ENCODE measurements around the gene SLC9C1.

SLC9C1 gene

DNA sequence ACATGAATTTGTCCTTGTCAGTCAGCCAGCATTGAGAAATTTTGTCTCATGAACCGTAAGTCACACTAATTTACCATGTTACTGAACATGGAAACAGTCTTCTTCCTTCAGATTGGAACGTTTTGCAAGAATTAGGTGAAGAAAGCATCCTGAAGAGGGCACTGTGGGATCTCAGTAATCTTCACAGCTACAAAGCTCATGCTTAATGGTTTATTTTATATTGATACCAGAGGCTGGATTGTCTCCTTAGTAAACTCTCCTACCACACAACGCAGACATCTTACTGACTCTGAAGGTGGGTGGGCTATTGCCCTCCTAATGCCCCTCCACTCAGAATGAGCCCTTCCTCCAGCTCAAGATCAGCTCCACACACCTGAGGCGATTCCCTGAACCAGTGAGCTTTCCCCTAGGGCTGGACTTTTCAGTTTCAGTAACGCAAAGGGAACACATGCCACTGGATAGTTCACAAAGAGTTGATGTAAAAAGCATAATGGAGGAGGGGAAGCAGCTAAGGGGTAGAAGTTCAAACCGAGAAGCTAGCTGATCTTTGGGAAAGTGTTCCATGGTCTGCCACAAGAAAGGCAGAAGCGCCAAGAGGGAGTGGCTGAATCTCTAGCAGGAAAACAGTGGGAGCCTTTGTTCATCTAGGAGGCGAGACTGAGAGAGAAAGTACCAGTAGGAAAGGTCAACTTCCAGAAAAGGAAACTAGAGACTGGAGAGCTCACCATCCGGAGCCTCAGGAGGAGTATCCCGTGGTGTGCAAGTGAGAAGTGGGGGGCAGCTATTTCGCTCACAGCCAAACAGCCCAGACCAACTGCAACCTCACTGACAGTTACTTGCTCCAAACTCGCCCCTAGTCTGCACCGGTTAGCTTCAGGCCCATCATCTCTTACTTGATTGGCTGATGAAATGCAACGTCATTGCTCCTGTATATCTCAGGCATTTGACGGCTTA is at the start of gene SLC9C1:
Gene SLC9C1 (minus strand): TSS at position 849 of the 954 bp plus-strand sequence. CDS start 7,425 bp downstream, outside the sequence.
- H3K4me3 ChIP-seq (ENCODE audit: low read depth, low read length): peak within 1 kb of the TSS; percentile 27

DNA sequence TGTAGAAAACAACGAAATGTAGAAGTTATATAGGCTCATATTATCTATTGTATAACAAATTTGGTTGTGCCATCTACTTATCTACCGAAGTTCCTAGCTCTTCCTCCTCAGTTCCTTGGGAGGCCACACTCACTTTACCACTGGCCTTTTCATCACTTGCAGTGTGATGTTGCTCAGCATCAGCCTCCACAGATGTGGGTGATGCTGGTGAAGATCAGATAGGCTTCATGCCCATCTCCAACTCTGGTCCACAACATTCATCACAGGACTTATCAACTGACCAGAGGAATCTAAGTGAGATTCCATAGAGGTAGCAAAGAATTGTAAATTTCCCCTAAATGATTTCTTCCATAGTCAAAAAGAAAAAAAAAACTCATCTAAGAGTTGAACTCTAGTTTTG is 47.4 kb upstream of the SLC9C1 start:
- DNase-seq (ENCODE audit: low read depth): no peak
- H3K4me3 ChIP-seq (ENCODE audit: low read depth, low read length): no peak overlapping the region

More for the DNA sequence above, at the start of gene SLC9C1:
- DNase-seq (ENCODE audit: low read depth): peak; percentile 25

DNA sequence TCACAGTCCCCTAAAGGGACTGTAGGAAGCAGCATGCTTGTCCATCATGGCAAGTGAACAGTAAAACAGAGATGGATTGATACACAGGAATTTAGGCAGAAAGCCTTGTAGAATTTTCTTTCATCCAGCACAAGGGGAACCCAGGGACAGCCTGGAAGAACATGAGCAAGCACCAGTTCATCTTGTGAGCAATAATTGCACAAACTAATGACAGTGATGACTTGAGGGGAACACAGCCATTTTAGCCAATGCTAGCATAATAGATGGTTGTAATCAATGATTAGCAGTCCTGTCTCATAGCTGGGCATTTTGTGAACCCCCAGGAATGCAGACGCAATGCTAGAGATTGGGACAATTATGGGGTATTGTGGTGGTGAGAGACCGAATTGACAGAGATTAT is 45.6 kb upstream of the SLC9C1 start:
- H3K4me3 ChIP-seq (ENCODE audit: low read depth, low read length): no peak overlapping the region
- DNase-seq (ENCODE audit: low read depth): no peak

DNA sequence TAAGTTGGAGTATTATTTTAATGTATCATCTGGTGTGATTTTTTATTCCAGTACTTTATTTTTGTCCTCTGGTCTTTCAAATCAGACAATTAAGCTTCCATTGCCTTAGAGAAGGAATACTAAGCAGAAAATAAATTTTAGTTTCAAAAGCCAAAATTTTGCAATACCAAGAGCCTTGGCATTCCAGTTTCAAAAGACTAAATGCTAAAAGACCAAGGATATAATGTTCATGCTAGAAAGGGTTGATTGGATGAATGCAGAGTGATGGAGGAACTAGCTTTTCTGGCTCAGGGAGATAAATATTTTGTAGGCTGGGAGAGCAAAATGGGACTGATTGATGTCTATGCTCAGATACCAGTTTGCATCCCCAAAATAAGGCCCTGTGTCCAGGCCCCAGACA is 45.1 kb upstream of the SLC9C1 start:
- DNase-seq (ENCODE audit: low read depth): no peak

DNA sequence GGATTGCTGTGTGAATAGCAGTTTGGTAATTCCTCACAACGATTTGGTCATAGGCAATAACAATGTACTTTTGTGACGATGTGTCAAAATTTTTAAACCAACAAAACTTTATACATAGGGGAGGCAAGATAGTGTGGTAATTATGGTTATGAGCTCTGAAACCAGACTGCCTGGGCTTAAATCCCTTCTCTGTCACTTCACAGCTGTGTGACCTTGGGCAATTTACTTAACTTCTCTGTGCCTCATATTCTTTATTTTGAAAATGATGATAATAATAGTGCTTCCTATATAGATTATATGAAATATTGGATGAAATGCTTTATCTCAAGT is 44.7 kb upstream of the SLC9C1 start:
- DNase-seq (ENCODE audit: low read depth): no peak
- no peak overlapping the region for H3K4me3 ChIP-seq (ENCODE audit: low read depth, low read length)

More for the DNA sequence above, 45.1 kb upstream of the SLC9C1 start:
- no peak overlapping the region for H3K4me3 ChIP-seq (ENCODE audit: low read depth, low read length)

DNA sequence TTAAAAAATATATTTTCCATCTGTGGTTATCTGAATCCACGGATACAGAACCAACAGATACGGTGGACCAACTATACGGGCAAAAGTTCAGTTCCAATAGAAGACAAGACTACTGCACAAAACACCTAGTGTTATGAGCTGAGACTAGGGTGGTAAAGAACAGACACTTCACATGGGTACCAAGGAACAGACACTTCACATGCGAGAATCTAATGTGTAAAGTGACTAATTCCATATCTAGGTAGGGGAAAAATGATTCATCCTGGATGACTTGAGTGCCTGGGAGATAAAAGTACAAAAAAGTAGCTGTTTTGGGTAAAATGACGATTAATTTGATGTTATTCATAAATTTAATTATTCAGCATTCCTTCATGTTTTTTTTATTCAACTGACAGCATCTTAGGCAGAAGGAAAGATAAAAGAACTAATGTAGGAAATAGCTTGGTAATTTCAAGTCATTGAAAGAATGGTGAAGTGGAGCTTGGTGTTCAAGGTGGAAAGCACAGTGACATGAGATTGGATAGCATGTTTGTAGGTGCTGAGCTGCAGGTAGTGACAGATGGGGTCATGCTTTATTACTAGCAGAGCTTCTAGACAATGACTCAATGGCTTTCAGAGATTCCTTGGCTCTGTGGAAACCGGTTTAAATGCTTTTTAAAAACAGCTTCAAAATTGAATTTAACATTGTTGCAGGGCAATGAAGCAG is 44.2 kb upstream of the SLC9C1 start:
- no peak overlapping the region for H3K4me3 ChIP-seq (ENCODE audit: low read depth, low read length)
- DNase-seq (ENCODE audit: low read depth): no peak

DNA sequence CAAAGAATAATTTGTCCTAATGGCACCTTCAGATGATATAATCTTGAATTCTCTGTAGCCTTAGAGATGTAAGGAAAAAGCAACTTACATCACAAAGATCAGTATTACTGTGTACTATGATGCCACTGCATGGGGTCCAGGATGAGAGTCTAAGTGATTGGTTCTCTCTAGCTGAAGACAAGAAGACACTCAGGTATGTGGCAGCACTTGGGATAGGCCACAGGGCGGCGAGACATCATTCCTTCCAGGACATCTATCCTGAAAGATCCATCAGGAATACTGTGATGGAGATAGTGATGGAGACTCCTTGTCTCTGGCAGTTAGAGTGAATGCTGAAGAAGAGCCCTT is 41.4 kb upstream of the SLC9C1 start:
- DNase-seq (ENCODE audit: low read depth): no peak
- H3K4me3 ChIP-seq (ENCODE audit: low read depth, low read length): no peak overlapping the region

DNA sequence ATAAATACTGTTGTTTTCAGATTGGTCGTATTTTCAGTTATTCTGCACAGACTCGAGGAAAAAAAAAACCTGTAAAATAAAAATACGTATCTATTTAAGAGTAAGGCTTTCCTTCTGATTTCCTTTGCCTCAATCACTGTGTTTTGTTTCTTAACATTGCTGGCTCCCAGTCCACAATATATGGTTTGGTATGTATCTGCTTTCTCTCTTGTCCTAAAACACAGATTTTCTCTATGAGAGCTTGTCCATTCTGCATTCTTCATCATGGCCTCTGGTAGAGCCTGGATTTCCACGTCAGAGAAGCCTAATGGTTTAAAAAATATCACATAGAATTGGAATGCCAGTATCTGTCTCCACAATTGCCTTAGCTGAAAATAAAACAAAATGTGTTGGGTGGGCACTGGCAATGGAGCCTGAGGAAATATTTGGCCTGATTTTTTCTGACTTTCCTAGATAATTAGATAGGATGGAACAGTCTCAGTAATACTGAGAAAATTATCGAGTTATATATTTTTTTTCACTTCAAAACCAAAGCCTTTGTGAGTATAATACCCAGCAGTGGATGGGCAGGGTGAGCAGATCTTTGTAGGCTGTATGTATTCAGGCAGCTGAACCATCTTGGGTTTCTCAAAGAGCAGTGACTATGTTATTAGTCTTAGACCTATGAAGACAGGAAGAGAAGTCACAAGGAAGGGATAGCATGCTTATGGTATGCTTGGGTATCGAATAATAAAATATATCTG is 40.8 kb upstream of the SLC9C1 start:
- DNase-seq (ENCODE audit: low read depth): no peak
- H3K4me3 ChIP-seq (ENCODE audit: low read depth, low read length): no peak overlapping the region

DNA sequence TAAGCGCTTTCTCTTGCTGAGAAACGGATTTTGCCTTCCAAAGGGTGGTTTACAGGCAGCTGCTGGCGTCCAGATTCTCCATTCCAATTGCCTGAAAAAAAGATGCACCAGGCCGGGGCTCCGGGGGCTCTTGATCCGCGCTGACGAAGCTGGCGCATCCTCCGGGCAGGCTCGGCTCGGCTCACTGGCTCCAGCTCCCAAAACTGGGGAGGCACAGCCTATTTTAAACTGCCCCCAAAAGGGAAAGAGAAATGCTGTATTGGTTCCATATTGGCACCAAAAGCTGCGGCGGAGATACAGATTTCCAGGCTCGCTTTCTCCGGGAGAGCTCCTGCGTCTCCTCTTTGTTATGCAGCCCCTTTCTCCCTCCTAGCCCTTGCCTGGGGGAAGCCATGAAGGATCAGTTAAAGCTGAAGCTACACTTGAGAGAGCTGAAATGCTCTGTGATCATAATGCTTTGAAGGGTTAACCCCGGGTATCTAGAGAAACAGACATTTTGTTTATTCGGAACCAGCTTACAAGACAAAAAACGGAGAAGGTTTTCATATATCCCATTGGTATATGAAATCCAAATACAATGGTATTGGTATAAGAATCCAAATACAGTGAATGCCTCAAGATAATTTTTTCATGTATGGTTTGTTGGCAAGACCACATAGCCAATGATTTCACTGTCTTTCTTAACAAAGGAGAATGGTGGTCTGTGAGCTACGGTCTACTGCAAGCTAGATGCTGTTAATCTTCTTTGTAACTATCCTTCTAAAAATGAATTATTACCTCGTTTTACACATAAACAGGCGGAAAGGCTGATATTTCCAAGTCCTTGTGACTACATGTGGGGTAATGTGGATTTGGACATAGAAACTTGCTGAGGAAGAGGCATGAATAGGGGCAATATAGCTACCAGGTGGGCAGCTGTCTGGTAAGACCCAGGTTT is 39.6 kb upstream of the SLC9C1 start:
- DNase-seq (ENCODE audit: low read depth): no peak
- H3K4me3 ChIP-seq (ENCODE audit: low read depth, low read length): peak overlapping the region; percentile 50

DNA sequence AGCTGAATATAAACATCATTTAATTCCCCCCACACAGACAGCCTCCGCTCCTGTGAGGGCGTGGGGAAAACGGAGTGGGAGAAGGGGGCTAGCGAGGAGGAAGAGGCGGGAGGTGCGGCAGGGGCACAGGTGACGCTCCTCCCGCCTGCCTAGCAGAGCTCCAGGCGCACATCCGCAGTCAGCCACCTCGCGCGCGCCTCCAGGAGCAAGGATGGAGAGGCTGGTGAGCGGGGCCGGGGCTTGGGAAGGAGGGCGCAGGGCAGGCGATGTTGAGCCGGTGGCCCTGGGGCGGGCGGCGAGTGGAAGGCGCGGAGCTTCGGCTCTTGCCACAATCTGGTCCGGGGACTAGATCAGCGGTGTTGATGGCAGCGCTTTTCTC is 39.0 kb upstream of the SLC9C1 start, which contains the start of gene CD200:
Gene CD200 (plus strand): TSS at position 155 of the 379 bp plus-strand sequence. CDS start 57 bp downstream, at position 212.
- H3K4me3 ChIP-seq (ENCODE audit: low read depth, low read length): peak within 1 kb of the TSS; percentile 50
- DNase-seq (ENCODE audit: low read depth): no peak

DNA sequence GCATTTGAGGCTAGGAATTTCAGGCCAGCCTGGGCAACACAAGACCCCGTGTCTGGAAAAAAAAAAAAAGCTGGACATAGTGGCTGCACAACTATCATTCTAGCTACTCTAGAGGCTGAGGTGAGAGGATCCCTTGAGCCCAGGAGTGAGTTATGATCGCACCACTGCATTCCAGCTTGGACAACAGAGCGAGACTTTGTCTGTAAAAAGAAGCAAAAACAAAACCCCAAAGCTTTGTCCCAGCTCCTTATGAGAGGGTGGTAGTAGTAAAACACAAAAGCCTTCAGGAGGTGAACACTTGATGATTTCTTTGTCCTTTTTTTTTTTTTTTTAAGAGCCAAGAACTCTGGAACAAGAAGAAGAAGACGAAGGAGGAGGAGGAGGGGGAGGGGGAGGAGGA is 37.8 kb upstream of the SLC9C1 start:
- no peak overlapping the region for H3K4me3 ChIP-seq (ENCODE audit: low read depth, low read length)

DNA sequence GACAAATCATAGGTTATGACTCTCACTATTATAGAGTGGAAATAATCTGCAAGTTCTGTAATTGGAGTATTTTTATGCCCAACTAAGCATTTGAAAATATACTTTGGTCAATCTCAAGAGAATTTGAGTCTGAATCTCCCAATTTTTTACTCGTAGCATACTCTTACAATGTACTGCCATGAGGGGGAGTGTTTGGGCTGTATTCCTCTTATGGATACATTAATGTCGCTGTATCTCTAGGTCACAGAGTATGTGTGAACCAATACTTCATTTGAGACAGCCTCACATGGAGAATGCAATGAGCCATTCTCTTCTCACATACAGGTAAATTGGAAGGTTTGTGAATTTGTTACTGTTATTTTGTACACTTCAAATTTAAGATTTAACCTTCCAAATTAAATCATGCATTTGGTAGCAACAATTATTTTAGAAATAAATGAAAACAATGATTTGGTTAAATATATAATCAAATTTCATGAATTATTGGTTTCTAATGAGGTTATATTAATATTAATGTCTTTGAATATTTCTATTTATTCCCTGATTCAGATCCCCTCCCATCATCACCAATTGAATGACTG is 33.4 kb upstream of the SLC9C1 start:
- no peak overlapping the region for H3K4me3 ChIP-seq (ENCODE audit: low read depth, low read length)
- no peak for DNase-seq (ENCODE audit: low read depth)

More for the DNA sequence above, 37.8 kb upstream of the SLC9C1 start:
- no peak for DNase-seq (ENCODE audit: low read depth)

DNA sequence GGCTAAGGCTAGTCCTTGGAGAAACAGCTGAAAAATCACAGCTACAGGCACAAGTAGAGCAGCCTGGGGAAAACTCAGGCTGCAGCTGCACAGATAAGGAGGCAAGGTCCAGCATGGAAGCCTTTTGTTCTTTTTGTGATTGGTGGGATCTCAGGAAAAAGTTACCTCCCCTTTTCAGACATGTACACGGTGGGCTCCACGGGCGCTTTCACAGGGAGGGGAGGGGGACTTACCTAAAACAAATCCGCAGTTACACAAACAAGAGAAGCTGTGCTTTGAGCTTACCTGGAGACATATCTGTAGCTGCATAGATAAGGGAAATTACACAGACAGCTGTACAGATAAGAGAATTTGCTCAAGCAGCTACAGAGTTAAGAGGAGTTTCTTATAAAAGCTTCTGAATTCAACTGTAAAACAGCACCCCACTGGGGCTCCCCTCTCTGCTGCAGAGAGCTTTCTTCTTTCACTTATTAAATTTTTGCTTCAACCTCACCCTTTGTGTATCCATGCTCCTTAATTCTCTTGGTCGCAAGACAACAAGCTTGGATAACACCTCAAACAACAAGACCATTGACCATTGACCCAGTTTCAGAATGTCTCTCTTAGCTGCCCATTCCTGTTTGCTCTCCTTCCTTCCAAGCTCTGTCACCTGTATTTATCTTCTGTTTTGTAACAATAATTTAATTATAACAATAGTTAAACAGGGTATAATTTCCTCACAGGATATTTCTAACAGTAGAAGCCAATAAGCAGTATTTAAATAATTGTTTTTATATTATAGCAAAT is 28.0 kb upstream of the SLC9C1 start:
- DNase-seq (ENCODE audit: low read depth): no peak
- H3K4me3 ChIP-seq (ENCODE audit: low read depth, low read length): no peak overlapping the region

DNA sequence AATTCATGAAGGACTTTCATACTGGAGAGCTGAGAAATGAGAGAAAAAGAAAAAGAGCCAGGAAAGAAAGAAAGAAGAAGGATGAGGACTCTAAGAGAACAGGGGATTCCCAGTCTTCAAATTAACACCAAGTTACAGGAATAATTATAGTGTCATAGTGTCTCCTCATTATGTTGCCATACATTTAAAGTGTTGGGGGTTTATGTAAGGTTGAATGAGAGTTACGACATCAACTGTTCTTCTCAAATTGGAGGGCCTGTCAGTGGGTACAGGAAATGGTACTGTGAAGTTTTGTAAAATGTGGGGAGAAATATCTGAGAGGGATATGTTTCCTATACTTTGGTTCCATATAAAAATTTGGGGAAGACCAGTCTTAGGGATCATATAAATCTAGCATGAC is 26.7 kb upstream of the SLC9C1 start:
- DNase-seq (ENCODE audit: low read depth): no peak
- no peak overlapping the region for H3K4me3 ChIP-seq (ENCODE audit: low read depth, low read length)

DNA sequence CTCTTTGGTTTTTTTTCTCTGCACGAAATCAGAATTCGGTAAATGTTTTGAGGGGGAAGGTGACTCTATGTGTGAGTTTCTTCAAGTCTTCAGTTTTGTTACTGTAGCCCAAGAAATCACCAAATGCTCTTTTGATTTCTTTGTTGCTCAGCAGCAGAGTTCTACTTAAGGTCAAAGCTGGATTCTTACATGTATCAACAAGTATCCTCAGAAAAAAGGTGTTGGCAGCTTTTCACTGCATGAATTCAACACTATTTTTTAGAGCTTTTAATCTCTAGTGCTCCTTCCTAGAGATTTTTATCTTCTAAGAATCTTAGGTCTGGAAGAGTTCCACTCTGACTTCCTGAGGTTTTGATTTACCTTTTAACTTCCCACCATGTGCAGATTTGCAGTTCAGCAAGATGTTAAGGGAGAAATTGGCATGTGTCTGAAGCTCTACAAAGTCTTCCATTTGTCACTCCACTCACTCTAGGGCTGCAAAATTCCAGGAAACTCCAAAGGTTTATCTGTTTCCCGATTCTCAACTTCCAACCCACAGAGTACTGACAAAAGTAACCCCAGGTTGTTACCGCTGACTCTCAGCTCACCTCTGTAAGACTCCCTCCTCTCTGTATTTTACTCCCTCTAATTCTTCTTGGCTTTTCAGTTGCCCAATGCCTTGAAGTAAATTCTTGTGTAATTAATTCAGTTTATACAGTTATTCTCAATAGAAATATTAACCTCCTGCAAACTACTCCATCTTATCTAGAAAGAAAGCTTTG is 25.7 kb upstream of the SLC9C1 start:
- no peak for DNase-seq (ENCODE audit: low read depth)
- H3K4me3 ChIP-seq (ENCODE audit: low read depth, low read length): no peak overlapping the region

DNA sequence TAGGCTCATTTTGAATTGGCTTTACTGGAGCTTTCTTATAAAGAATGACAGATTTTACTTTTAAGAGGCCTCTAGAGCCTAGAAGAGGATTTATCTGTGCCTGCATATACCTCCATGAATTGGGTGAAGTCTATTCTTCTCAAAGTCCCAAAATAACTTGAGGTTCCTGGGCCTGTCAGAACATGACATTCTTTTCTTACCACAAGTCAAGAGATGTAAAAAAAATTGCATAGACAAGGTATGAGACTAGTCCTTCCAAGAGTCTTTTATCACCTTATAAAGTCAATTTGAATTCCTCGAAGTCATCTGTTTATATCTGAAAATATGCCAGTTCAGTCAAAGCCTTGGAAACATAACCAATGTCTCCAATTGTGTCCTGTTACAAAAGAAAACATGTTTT is 21.8 kb upstream of the SLC9C1 start:
- no peak for DNase-seq (ENCODE audit: low read depth)
- H3K4me3 ChIP-seq (ENCODE audit: low read depth, low read length): no peak overlapping the region

DNA sequence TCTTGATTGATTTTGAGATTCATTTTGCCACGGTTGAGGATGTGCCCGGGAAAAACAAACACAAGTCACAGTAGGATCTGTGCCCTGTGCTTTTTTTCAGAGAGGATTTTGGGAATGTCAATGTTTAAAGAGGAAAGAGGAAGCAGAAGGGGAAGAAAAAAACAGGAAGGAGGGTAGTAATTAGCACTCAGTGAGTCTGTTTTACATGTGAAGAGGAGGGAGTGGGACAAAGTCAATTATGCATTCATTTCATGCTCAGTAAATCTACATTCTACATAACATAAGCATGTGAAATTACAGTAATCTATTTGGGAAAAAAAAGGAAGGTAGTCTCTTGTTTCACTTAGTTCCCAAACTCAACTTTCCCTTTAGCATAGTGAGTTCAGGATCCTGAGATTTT is 20.6 kb upstream of the SLC9C1 start:
- no peak for DNase-seq (ENCODE audit: low read depth)
- H3K4me3 ChIP-seq (ENCODE audit: low read depth, low read length): no peak overlapping the region
